ENCODE data around the gene NEDD4L. TPM values are rescaled to one million over a fixed set of nuclear protein-coding genes. Genes with fewer than 3 reads are reported as not detected.

Gene NEDD4L
- total RNA-seq, 1 donor from 2014 or later = 135 TPM

DNA sequence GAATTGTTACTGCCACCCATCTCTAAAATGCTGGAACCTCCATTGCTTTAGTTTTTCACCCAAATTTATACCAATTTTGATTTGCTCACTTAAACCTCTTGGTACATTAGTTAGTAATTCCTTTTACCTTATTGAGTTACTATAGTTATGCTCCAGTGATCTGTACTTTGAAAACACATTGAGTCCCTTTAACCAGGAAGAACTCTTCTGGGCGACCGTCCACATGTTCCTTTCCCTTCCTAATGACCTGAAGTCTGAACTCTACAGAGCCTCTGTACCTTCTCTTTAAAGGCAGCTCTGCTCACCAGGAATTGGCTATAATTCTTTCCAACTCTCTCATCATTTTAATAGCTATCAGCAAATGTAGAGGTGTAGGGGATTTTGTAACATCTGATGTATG, 290.0 kb downstream of the NEDD4L start:
- Mint-ChIP-seq H3K36me3 (peaks cover 40% of the 10 kb centered on the region), H3K4me1 (peaks cover 43% of the 10 kb centered on the region), H3K27ac (no peak overlapping the region), H3K4me3 (no peak overlapping the region), H3K27me3 (ENCODE audit: low read depth) (no peaks in the 10 kb centered on the region), H3K9me3 (no peaks in the 10 kb centered on the region)
- TF ChIP-seq, protein P1, sequence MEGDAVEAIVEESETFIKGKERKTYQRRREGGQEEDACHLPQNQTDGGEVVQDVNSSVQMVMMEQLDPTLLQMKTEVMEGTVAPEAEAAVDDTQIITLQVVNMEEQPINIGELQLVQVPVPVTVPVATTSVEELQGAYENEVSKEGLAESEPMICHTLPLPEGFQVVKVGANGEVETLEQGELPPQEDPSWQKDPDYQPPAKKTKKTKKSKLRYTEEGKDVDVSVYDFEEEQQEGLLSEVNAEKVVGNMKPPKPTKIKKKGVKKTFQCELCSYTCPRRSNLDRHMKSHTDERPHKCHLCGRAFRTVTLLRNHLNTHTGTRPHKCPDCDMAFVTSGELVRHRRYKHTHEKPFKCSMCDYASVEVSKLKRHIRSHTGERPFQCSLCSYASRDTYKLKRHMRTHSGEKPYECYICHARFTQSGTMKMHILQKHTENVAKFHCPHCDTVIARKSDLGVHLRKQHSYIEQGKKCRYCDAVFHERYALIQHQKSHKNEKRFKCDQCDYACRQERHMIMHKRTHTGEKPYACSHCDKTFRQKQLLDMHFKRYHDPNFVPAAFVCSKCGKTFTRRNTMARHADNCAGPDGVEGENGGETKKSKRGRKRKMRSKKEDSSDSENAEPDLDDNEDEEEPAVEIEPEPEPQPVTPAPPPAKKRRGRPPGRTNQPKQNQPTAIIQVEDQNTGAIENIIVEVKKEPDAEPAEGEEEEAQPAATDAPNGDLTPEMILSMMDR (IDR thresholded peaks at IDR 0.05; ENCODE audit: unreplicated experiment) = no peak
- DNase-seq (ENCODE audit: low spot score in 2 of 2, unreplicated experiment in 2 of 2) = no peak

DNA sequence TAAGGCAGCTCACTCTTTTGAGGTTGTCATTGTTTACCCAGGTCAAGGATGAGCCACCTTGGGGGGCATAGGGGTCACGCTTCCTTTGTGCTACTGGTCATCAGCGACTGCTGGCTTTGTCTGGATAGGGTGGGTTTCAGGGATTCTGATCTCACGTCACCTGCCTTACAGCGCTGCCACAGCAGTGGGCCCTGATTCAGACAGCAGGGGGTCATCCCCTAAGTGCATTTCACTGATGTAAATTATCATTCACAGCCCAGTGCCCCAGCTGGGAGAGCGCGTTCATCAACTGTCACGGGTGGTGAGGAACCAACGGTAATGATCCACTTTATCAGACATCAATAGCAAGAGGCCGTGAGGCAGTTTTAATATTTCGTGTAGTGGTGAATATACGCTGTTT, 291.2 kb downstream of the NEDD4L start:
- Mint-ChIP-seq H3K9me3 (no peaks in the 10 kb centered on the region), H3K27ac (peak overlapping the region; percentile 41), H3K4me3 (no peak overlapping the region), H3K36me3 (peaks cover 37% of the 10 kb centered on the region), H3K27me3 (ENCODE audit: low read depth) (no peaks in the 10 kb centered on the region), H3K4me1 (peaks cover 47% of the 10 kb centered on the region)
- TF ChIP-seq, protein P1 (IDR thresholded peaks at IDR 0.05; ENCODE audit: unreplicated experiment) = no peak
- no peak for DNase-seq (ENCODE audit: low spot score in 2 of 2, unreplicated experiment in 2 of 2)

DNA sequence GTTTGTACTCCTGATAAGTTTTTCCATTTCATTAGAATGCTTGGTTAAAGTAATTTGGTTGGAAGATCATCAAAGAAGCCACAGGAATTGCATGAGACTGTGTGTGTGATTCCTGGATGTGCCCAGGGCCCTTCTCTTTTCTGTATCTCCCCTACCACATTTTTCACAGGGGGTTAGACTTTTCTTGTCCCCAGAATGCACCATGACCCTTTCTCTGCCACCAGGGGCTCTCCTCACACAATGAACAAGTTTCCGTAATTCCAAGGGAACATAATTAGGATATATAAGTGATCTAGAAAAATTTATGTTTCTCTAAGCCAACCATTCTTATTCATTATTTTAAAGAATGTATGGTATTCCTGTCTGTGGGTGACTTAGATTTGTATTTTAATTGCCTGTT, 291.8 kb downstream of the NEDD4L start:
- peaks cover 31% of the 10 kb centered on the region for H3K36me3 Mint-ChIP-seq
- peaks cover 47% of the 10 kb centered on the region for H3K4me1 Mint-ChIP-seq
- no peak overlapping the region for H3K4me3 Mint-ChIP-seq
- peak overlapping the region; percentile 48 for H3K27ac Mint-ChIP-seq
- no peak for DNase-seq (ENCODE audit: low spot score in 2 of 2, unreplicated experiment in 2 of 2)
- H3K9me3 Mint-ChIP-seq = no peaks in the 10 kb centered on the region
- no peaks in the 10 kb centered on the region for H3K27me3 Mint-ChIP-seq (ENCODE audit: low read depth)
- TF ChIP-seq, protein P1 (IDR thresholded peaks at IDR 0.05; ENCODE audit: unreplicated experiment) = no peak

DNA sequence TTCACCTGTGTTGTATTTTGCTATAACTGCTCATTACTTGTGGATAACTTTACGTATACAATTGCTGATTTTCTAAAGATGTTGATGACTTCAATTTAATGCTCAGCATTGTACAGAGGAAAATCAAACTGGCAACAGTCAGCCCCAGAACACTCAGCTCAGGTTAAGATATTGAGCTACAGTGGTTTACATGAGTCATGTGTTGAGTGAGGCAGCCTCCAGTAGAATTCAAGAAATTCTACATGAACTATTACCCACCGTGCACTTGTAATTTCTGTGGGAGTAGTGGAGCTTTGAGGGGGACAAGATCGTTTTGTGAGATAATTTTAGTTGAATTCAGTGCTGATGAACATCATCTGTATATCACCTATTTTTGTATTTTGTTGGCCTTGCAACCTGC, 292.6 kb downstream of the NEDD4L start:
- no peak overlapping the region for H3K27ac Mint-ChIP-seq
- TF ChIP-seq, protein P1 (IDR thresholded peaks at IDR 0.05; ENCODE audit: unreplicated experiment) = no peak
- H3K4me1 Mint-ChIP-seq = peaks cover 47% of the 10 kb centered on the region
- DNase-seq (ENCODE audit: low spot score in 2 of 2, unreplicated experiment in 2 of 2) = no peak
- no peaks in the 10 kb centered on the region for H3K27me3 Mint-ChIP-seq (ENCODE audit: low read depth)
- H3K9me3 Mint-ChIP-seq = no peaks in the 10 kb centered on the region
- H3K36me3 Mint-ChIP-seq = peaks cover 28% of the 10 kb centered on the region
- H3K4me3 Mint-ChIP-seq = no peak overlapping the region

DNA sequence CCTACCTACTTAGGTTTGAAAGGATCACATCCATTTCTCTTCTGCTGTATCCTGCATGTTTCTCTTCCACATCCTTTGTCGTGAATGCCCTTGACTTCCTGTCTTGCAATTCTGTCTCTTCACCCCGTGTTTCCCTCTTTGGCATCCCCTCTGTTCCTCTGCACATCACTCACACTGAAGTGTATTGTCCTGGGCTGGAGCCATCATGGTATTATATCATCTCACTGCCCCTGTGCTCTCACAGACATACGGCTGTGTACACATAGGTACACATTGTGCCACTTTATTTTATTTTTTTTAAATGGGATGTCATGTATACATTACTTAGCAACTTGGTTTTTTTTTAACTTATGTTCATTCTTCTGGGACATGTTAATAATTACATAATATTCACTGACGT, 293.3 kb downstream of the NEDD4L start:
- Mint-ChIP-seq H3K4me1 (peaks cover 47% of the 10 kb centered on the region), H3K4me3 (no peak overlapping the region), H3K36me3 (peaks cover 30% of the 10 kb centered on the region), H3K9me3 (no peaks in the 10 kb centered on the region), H3K27ac (peak overlapping the region; percentile 67), H3K27me3 (ENCODE audit: low read depth) (no peaks in the 10 kb centered on the region)
- TF ChIP-seq, protein P1 (IDR thresholded peaks at IDR 0.05; ENCODE audit: unreplicated experiment) = no peak
- no peak for DNase-seq (ENCODE audit: low spot score in 2 of 2, unreplicated experiment in 2 of 2)

DNA sequence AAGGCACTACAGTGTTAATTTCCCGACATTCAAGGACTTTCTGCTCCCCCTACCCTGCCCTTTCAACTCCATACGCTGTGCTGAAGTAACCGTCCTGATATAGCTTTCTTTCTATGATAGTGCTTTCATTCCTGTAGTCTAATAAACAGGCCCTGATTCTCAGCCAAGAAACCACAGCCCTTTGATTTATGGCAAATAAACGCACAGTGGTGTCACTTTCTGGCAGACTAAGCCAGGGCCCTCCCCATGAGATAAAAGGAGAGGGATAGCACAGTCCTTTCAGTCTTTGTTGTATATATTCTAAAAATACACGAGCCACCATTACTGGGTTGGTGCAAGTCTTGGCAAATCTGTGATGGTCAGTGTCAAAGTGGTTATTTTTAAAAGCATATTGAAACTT, 293.7 kb downstream of the NEDD4L start:
- Mint-ChIP-seq H3K9me3 (no peaks in the 10 kb centered on the region), H3K36me3 (peaks cover 31% of the 10 kb centered on the region), H3K4me3 (no peak overlapping the region), H3K27ac (peak overlapping the region; percentile 67), H3K27me3 (ENCODE audit: low read depth) (no peaks in the 10 kb centered on the region), H3K4me1 (peaks cover 47% of the 10 kb centered on the region)
- TF ChIP-seq, protein P1 (IDR thresholded peaks at IDR 0.05; ENCODE audit: unreplicated experiment) = no peak
- DNase-seq (ENCODE audit: low spot score in 2 of 2, unreplicated experiment in 2 of 2) = no peak
